Adrenal gland (tissue), 12 donors: Measurements from ENCODE around the gene DHPS. TPM values are rescaled to one million over a fixed set of nuclear protein-coding genes. Genes with fewer than 3 reads are reported as not detected.

Experiments used
- DNase-seq, 7 donors: peaks; one replicate each; pipeline ENCODE4 v3.0.0-alpha.2; 2019 to 2020
- H3K27ac ChIP-seq, 5 donors: fragments of 200-600 bp; sonication (generic) in 4 of 5; 1 replicate in 3 of 5; 2 replicates in 2 of 5; pipeline versions ENCODE4 v1.5.1 to v1.8.0; 2016 to 2020; ENCODE audit warnings: mild to moderate bottlenecking in 1 of 5
- H3K27me3 ChIP-seq: fragments of 200-600 bp; 2 replicates; pipeline ENCODE4 v1.8.0; 2021
- H3K36me3 ChIP-seq, 2 donors: fragments of 200-600 bp; replicated peaks in 1 of 2; 1 replicate in 1 of 2; 2 replicates in 1 of 2; pipeline versions ENCODE4 v1.5.1 to v1.8.0; 2018 to 2022
- H3K4me1 ChIP-seq, 2 donors: fragments of 200-600 bp; replicated peaks in 1 of 2; 1 replicate in 1 of 2; 2 replicates in 1 of 2; pipeline versions ENCODE4 v1.5.1 to v1.8.0; 2018 to 2021
- H3K4me3 ChIP-seq, 4 donors: fragments of 200-600 bp; sonication (generic) in 3 of 4; one replicate each; pipeline ENCODE4 v1.5.1; 2016 to 2018
- H3K9me3 ChIP-seq, 3 donors: fragments of 200-600 bp; sonication (generic) in 1 of 3; replicated peaks in 1 of 3; 1 replicate in 2 of 3; 2 replicates in 1 of 3; pipeline versions ENCODE4 v1.5.1 to v1.8.0; 2016 to 2021
- CTCF ChIP-seq, 6 experiments: fragments of 450-650 bp in 4 of 6; fragments of 200-600 bp in 2 of 6; sonication (generic) in 1 of 6; IDR thresholded peaks; 1 replicate in 5 of 6; 2 replicates in 1 of 6; pipeline versions ENCODE4 v1.5.1 to v1.8.0; 2016 to 2021; ENCODE audit warnings: antibody characterized with exemption in 6 of 6, mild to moderate bottlenecking in 2 of 6, moderate library complexity in 1 of 6
- POLR2A ChIP-seq, 2 donors: fragments of 450-650 bp; IDR thresholded peaks; one replicate each; pipeline ENCODE4 v1.6.1; 2017; ENCODE audit warnings: antibody characterized with exemption in 2 of 2, mild to moderate bottlenecking in 2 of 2, moderate library complexity in 1 of 2
- WGBS, 4 donors: extraction: QIAGEN DNeasy Blood & Tissue Kit in 2 of 4; methylation state at CpG; one replicate each; pipeline versions ENCODE4 v1.1.5 to v1.1.7; 2013 to 2017; 5-methylcytosine and 5-hydroxymethylcytosine counted together
- intact Hi-C, 2 donors: fragments of 100-400 bp; cut with DNase I; formaldehyde crosslinking; loops; one replicate each; pipeline versions ENCODE4 v1.14.1 to v1.15.0; 2022 to 2023
- polyA plus RNA-seq, 3 donors: library from polyadenylated mRNA; stranded (reverse); fragments of 200-250 nt in 2 of 3; fragments of 350-450 nt in 1 of 3; fragmentation: Illumina TruSeq in 1 of 3; extraction: RNeasy Lipid Tissue Mini Kit (QIAGEN cat#74804) in 1 of 3; gene quantifications; one replicate each; pipeline ENCODE4 v1.2.3, GENCODE V29; 2013 to 2014
- total RNA-seq, 9 donors: library from RNA; depleted of rRNA in 4 of 9; stranded (reverse); fragments of >200 nt in 4 of 9; fragments of 120-200 nt in 1 of 9; fragmentation: NEBNext Ultra II Directional in 1 of 9; extraction: Animal tissue kit (Norgen Biotek cat#: 25700) in 1 of 9; gene quantifications; one replicate each; pipeline versions ENCODE4 v1.1.0 to v1.2.4, GENCODE V29; 2013 to 2023
- donor health status: healthy with polysubstance abuse.
- donor health status: Bipolar disorder and iron deficiency.
- donor health status: DM: yes; HTN: yes; CAD: no.
- donor health status: DM: no; HTN: no; CAD: no.
- donor health status: DM: no; HTN: no; CAD: no.
- donor health status: DM: yes; HTN: yes; CAD: no.

Gene DHPS
- total and polyA plus RNA-seq, 12 donors: 64.5 to 197 (median 124) TPM

GRCh38 chr19:12675399-12675798, 6.3 kb downstream of the DHPS start:
- Histone ChIP-seq H3K27me3 (no peaks in the 10 kb centered on the region), H3K36me3 (peaks cover 0 to 72% of the 10 kb centered on the region in 2 donors), H3K4me1 (peaks cover 2 to 3% of the 10 kb centered on the region in 2 donors), H3K4me3 (no peak overlapping the region), H3K9me3 (no peaks in the 10 kb centered on the region), H3K27ac (no peak overlapping the region)
- TF ChIP-seq POLR2A (IDR thresholded peaks at IDR 0.05) (no peak), CTCF (IDR thresholded peaks at IDR 0.05) (no peak)
- intact Hi-C loops: loop anchor here in 1 of 2 donors (10.0 kb wide), 1 partner anchor 111 kb away; no protein-coding TSS in a partner anchor
- WGBS, 4 donors: 84 to 91% (median 87%) methylated on average over 4 to 10 of the region's 10 CpGs
- DNase-seq: no peak

GRCh38 chr19:12672744-12673143, 8.9 kb downstream of the DHPS start:
- Histone ChIP-seq H3K4me1 (peaks cover 11 to 19% of the 10 kb centered on the region in 2 donors), H3K27ac (peak overlapping the region in 2 of 5 donors; percentile 21 to 55), H3K27me3 (no peaks in the 10 kb centered on the region), H3K9me3 (no peaks in the 10 kb centered on the region), H3K36me3 (peaks cover 0 to 52% of the 10 kb centered on the region in 2 donors), H3K4me3 (no peak overlapping the region)
- intact Hi-C loops: loop anchor here (5.0 to 10.0 kb wide), 2 partner anchors 108 to 110 kb away; no protein-coding TSS in a partner anchor
- TF ChIP-seq POLR2A (IDR thresholded peaks at IDR 0.05) (no peak), CTCF (IDR thresholded peaks at IDR 0.05) (peak in 2 of 6 experiments; percentile 30 to 32)
- peak in 2 of 7 donors; percentile 60 to 64 for DNase-seq
- WGBS, 4 donors: 60 to 90% (median 69%) methylated on average over 4 to 10 of the region's 10 CpGs

GRCh38 chr19:12670159-12670928, 11.3 kb downstream of the DHPS start:
- H3K4me1 ChIP-seq: peaks cover 17 to 36% of the 10 kb centered on the region in 2 donors
- TF ChIP-seq CTCF (IDR thresholded peaks at IDR 0.05): no peak
- TF ChIP-seq POLR2A (IDR thresholded peaks at IDR 0.05): no peak

More at GRCh38 chr19:12670159-12670928, 11.3 kb downstream of the DHPS start:
- no peak for DNase-seq
- peaks cover 0 to 28% of the 10 kb centered on the region in 2 donors for H3K36me3 ChIP-seq
- peak overlapping the region; percentile 37 to 96 (median 61) for H3K4me3 ChIP-seq
- WGBS, 4 donors: 32 to 56% (median 38%) methylated on average over 3 to 26 of the region's 26 CpGs
- intact Hi-C loops: loop anchor here (5.0 to 10.0 kb wide), 2 partner anchors 106 to 108 kb away; no protein-coding TSS in a partner anchor
- H3K27ac ChIP-seq: peak overlapping the region in 4 of 5 donors; percentile 86 to 96 (median 94)
- no peaks in the 10 kb centered on the region for H3K9me3 ChIP-seq
- H3K27me3 ChIP-seq: no peaks in the 10 kb centered on the region
